ENCODE results near the gene CRACR2B.

CRACR2B gene

GRCh38 chr11:838441-839279 is 10.9 kb downstream of the CRACR2B start:
- DNase-seq (ENCODE audit: insufficient read length) = no peak
- FAIRE-seq = no peak
- TF ChIP-seq POLR2A (IDR thresholded peaks at IDR 0.05; ENCODE audit: low read depth, low read length) = no peak
- no peak for TF ChIP-seq TAF1 (IDR thresholded peaks at IDR 0.05; ENCODE audit: borderline replicate concordance, low read depth, low read length)
- TF ChIP-seq POLR2AphosphoS5 (IDR thresholded peaks at IDR 0.05; ENCODE audit: low read depth, low read length) = no peak

- DNase-seq (ENCODE audit: insufficient read length) = no peak
- no peak for FAIRE-seq
- TF ChIP-seq POLR2AphosphoS5 (IDR thresholded peaks at IDR 0.05; ENCODE audit: low read depth, low read length) = no peak
- TF ChIP-seq POLR2A (IDR thresholded peaks at IDR 0.05; ENCODE audit: low read depth, low read length) = no peak
- no peak for TF ChIP-seq TAF1 (IDR thresholded peaks at IDR 0.05; ENCODE audit: borderline replicate concordance, low read depth, low read length)
These were observed 11.5 kb downstream of the CRACR2B start for GRCh38 chr11:839280-839623.

- no peak for DNase-seq (ENCODE audit: insufficient read length)
- TF ChIP-seq POLR2A (IDR thresholded peaks at IDR 0.05; ENCODE audit: low read depth, low read length) = no peak
- no peak for TF ChIP-seq TAF1 (IDR thresholded peaks at IDR 0.05; ENCODE audit: borderline replicate concordance, low read depth, low read length)
- no peak for TF ChIP-seq POLR2AphosphoS5 (IDR thresholded peaks at IDR 0.05; ENCODE audit: low read depth, low read length)
These were observed 12.3 kb downstream of the CRACR2B start for GRCh38 chr11:839875-840617.

GRCh38 chr11:841981-842369 is 14.3 kb downstream of the CRACR2B start:
- no peak for DNase-seq (ENCODE audit: insufficient read length)
- TF ChIP-seq TAF1 (IDR thresholded peaks at IDR 0.05; ENCODE audit: borderline replicate concordance, low read depth, low read length) (no peak), POLR2AphosphoS5 (IDR thresholded peaks at IDR 0.05; ENCODE audit: low read depth, low read length) (no peak), POLR2A (IDR thresholded peaks at IDR 0.05; ENCODE audit: low read depth, low read length) (no peak)
- FAIRE-seq = no peak

More at GRCh38 chr11:839875-840617, 12.3 kb downstream of the CRACR2B start:
- no peak for FAIRE-seq

- FAIRE-seq (peak; percentile 100), DNase-seq (ENCODE audit: insufficient read length) (peak; percentile 97)
- TF ChIP-seq POLR2A (IDR thresholded peaks at IDR 0.05; ENCODE audit: low read depth, low read length) (peak; percentile 99), TAF1 (IDR thresholded peaks at IDR 0.05; ENCODE audit: borderline replicate concordance, low read depth, low read length) (peak; percentile 97), POLR2AphosphoS5 (IDR thresholded peaks at IDR 0.05; ENCODE audit: low read depth, low read length) (peak; percentile 99)
These were observed 14.8 kb downstream of the CRACR2B start, which contains the start of the genes POLR2L and TSPAN4 for GRCh38 chr11:842370-843002. TSS of gene POLR2L (minus strand) at chr11:842529. CDS start at chr11:842508, 21 bp downstream. TSS of gene TSPAN4 (plus strand) at chr11:842852. CDS start at chr11:850305, 7,453 bp downstream.

- TF ChIP-seq POLR2A (IDR thresholded peaks at IDR 0.05; ENCODE audit: low read depth, low read length) (no peak), TAF1 (IDR thresholded peaks at IDR 0.05; ENCODE audit: borderline replicate concordance, low read depth, low read length) (no peak), POLR2AphosphoS5 (IDR thresholded peaks at IDR 0.05; ENCODE audit: low read depth, low read length) (no peak)
- FAIRE-seq = peak; percentile 67
- no peak for DNase-seq (ENCODE audit: insufficient read length)
These were observed 15.5 kb downstream of the CRACR2B start for GRCh38 chr11:843086-843734.

GRCh38 chr11:843818-844692 is 16.3 kb downstream of the CRACR2B start:
- FAIRE-seq (peak; percentile 80), DNase-seq (ENCODE audit: insufficient read length) (no peak)
- no peak for TF ChIP-seq POLR2A (IDR thresholded peaks at IDR 0.05; ENCODE audit: low read depth, low read length)
- no peak for TF ChIP-seq POLR2AphosphoS5 (IDR thresholded peaks at IDR 0.05; ENCODE audit: low read depth, low read length)
- TF ChIP-seq TAF1 (IDR thresholded peaks at IDR 0.05; ENCODE audit: borderline replicate concordance, low read depth, low read length) = no peak

GRCh38 chr11:844693-845644 is 17.2 kb downstream of the CRACR2B start:
- peak; percentile 21 for FAIRE-seq
- no peak for DNase-seq (ENCODE audit: insufficient read length)

GRCh38 chr11:845872-846495 is 18.3 kb downstream of the CRACR2B start:
- FAIRE-seq (no peak), DNase-seq (ENCODE audit: insufficient read length) (no peak)
- TF ChIP-seq POLR2A (IDR thresholded peaks at IDR 0.05; ENCODE audit: low read depth, low read length) (no peak), POLR2AphosphoS5 (IDR thresholded peaks at IDR 0.05; ENCODE audit: low read depth, low read length) (no peak), TAF1 (IDR thresholded peaks at IDR 0.05; ENCODE audit: borderline replicate concordance, low read depth, low read length) (no peak)

More at GRCh38 chr11:844693-845644, 17.2 kb downstream of the CRACR2B start:
- TF ChIP-seq TAF1 (IDR thresholded peaks at IDR 0.05; ENCODE audit: borderline replicate concordance, low read depth, low read length) = no peak
- no peak for TF ChIP-seq POLR2AphosphoS5 (IDR thresholded peaks at IDR 0.05; ENCODE audit: low read depth, low read length)
- TF ChIP-seq POLR2A (IDR thresholded peaks at IDR 0.05; ENCODE audit: low read depth, low read length) = no peak
